Ovary (tissue), 3 donors: ENCODE results near the gene NEMP2.

ENCODE experiments used
- CTCF ChIP-seq, 3 donors: fragments of 450-650 bp in 2 of 3; fragments of 200-600 bp in 1 of 3; IDR thresholded peaks; one replicate each; pipeline versions ENCODE4 v1.5.1 to v1.8.0; 2016 to 2022; ENCODE audit warnings: antibody characterized with exemption in 3 of 3, mild to moderate bottlenecking in 1 of 3
- EP300 ChIP-seq: sonication (generic); formaldehyde crosslinking; IDR thresholded peaks from one replicate; pipeline ENCODE4 v1.6.1; 2017; ENCODE audit warnings: antibody characterized with exemption
- POLR2A ChIP-seq: fragments of 450-650 bp; IDR thresholded peaks from one replicate; pipeline ENCODE4 v1.6.1; 2017; ENCODE audit warnings: antibody characterized with exemption, mild to moderate bottlenecking, moderate library complexity
- donor health status: DM: no; HTN: no; CAD: no.

DNA sequence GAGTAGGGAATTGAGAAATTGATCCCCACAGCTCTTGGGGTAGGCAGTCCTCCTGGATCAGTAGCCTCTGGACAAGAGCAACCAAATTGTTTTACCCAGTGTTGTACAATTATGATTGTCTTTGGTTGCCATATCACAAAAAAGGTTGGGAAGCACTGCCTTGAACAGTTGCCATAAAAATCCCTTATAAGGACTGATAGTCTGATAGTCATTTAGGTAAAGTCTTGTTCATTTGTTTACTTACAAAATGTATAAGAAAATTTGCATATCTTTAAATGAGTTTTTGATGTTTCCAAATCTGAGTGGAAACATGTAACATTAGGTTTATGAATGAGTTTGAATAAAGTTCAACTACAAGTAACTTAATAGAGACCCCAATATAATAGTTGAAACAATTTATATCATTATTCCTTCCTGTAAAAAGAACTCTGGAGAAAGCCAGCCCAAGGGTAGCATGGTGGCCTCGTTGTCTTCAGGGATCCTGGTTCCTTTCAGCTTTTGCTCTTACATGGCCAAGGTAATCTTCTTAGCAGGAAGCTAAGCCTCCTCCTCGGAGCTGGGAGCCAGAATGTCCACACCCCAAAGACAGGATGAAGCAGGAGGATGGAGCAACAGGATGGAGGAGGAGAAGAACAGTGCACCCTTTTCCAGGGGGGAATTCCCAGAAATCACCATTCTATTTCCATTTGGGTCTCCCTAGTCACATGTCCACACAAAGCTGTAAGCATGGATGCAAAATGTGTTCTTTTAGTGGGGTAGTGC is 35.7 kb upstream of the NEMP2 start:
- TF ChIP-seq CTCF (IDR thresholded peaks at IDR 0.05) (no peak), POLR2A (no peak), EP300 (no peak)
